Mesodermal cell (in vitro differentiated cells): ENCODE data around the gene TATDN2.

ENCODE experiments used
- H3K27ac ChIP-seq: 2 replicates; pipeline ENCODE4 v1.7.0; 2013; ENCODE audit warnings: mild to moderate bottlenecking, low read depth, low read length, moderate library complexity; ENCODE audit not compliant: severe bottlenecking
- H3K36me3 ChIP-seq: 2 replicates; pipeline ENCODE4 v1.7.1; 2013; ENCODE audit warnings: mild to moderate bottlenecking, low read length, moderate library complexity; ENCODE audit not compliant: control insufficient read depth, insufficient read depth
- H3K4me1 ChIP-seq: one replicate; pipeline ENCODE4 v1.7.1; 2013; ENCODE audit warnings: mild to moderate bottlenecking, low read length; ENCODE audit not compliant: insufficient read depth, control insufficient read depth, poor library complexity, severe bottlenecking
- H3K4me3 ChIP-seq: 2 replicates; pipeline ENCODE4 v1.7.0; 2013; ENCODE audit warnings: low read length, control low read depth, mild to moderate bottlenecking; ENCODE audit not compliant: insufficient read depth, poor library complexity, severe bottlenecking; ENCODE audit errors: extremely low read depth
- H3K9me3 ChIP-seq: 2 replicates; pipeline ENCODE4 v1.7.1; 2013; ENCODE audit warnings: mild to moderate bottlenecking, low read length, moderate library complexity; ENCODE audit not compliant: control insufficient read depth
- WGBS, 2 experiments: methylation state at CpG; one replicate each; pipeline ENCODE4 v1.1.5; 2013; ENCODE audit warnings: missing lambda C conversion rate in 2 of 2; ENCODE audit not compliant: insufficient coverage in 2 of 2; 5-methylcytosine and 5-hydroxymethylcytosine counted together

Gene TATDN2

GRCh38 chr3:10238345-10239183, 9.7 kb upstream of the TATDN2 start:
- H3K4me1 ChIP-seq: peaks cover 8% of the 10 kb centered on the region
- 81 to 82% methylated on average over 6 to 8 of the region's 15 CpGs for WGBS, 2 experiments
- no peak overlapping the region for H3K4me3 ChIP-seq
- H3K9me3 ChIP-seq: no peaks in the 10 kb centered on the region
- no peak overlapping the region for H3K27ac ChIP-seq
- H3K36me3 ChIP-seq: no peaks in the 10 kb centered on the region

- H3K27ac ChIP-seq: no peak overlapping the region
- H3K9me3 ChIP-seq: peaks cover 20% of the 10 kb centered on the region
- no peaks in the 10 kb centered on the region for H3K36me3 ChIP-seq
- WGBS, 2 experiments: 85 to 97% methylated on average over 2 to 4 of the region's 6 CpGs
- no peak overlapping the region for H3K4me3 ChIP-seq
- peaks cover 8% of the 10 kb centered on the region for H3K4me1 ChIP-seq
Measured at GRCh38 chr3:10240799-10241198, 7.5 kb upstream of the TATDN2 start.

- WGBS, 2 experiments: 98 to 100% methylated on average over 4 to 5 of the region's 7 CpGs
- Histone ChIP-seq H3K36me3 (no peaks in the 10 kb centered on the region), H3K27ac (no peak overlapping the region), H3K9me3 (peaks cover 31% of the 10 kb centered on the region), H3K4me1 (peaks cover 8% of the 10 kb centered on the region), H3K4me3 (no peak overlapping the region)
Measured at GRCh38 chr3:10242182-10243065, 5.8 kb upstream of the TATDN2 start.

- no CpG with 5 or more reads among the region's 3 CpGs for whole genome bisulfite sequencing, 2 experiments
Measured at GRCh38 chr3:10244009-10244408, 4.2 kb upstream of the TATDN2 start.

GRCh38 chr3:10245081-10245712, 3.1 kb upstream of the TATDN2 start:
- 89 to 97% methylated on average over 4 to 6 of the region's 6 CpGs for WGBS, 2 experiments
- Histone ChIP-seq H3K4me1 (peaks cover 8% of the 10 kb centered on the region), H3K36me3 (peaks cover 3% of the 10 kb centered on the region), H3K9me3 (peaks cover 37% of the 10 kb centered on the region), H3K27ac (no peak overlapping the region), H3K4me3 (no peak overlapping the region)

More at GRCh38 chr3:10244009-10244408, 4.2 kb upstream of the TATDN2 start:
- Histone ChIP-seq H3K27ac (no peak overlapping the region), H3K36me3 (no peaks in the 10 kb centered on the region), H3K9me3 (peaks cover 37% of the 10 kb centered on the region), H3K4me1 (peaks cover 8% of the 10 kb centered on the region), H3K4me3 (no peak overlapping the region)

- H3K4me3 ChIP-seq: peak overlapping the region; percentile 68
- WGBS, 2 experiments: 71 to 72% methylated on average over 8 of the region's 14 CpGs
Measured at GRCh38 chr3:10247679-10248183, 528 bp upstream of the TATDN2 start.

GRCh38 chr3:10248984-10249748, 907 bp downstream of the TATDN2 start:
- 1 to 3% methylated on average over 23 to 26 of the region's 32 CpGs for WGBS, 2 experiments
- Histone ChIP-seq H3K27ac (peak overlapping the region; percentile 78), H3K9me3 (peaks cover 33% of the 10 kb centered on the region)

More at GRCh38 chr3:10247679-10248183, 528 bp upstream of the TATDN2 start:
- Histone ChIP-seq H3K9me3 (peaks cover 37% of the 10 kb centered on the region), H3K27ac (peak overlapping the region; percentile 18), H3K4me1 (no peaks in the 10 kb centered on the region), H3K36me3 (peaks cover 18% of the 10 kb centered on the region)

GRCh38 chr3:10249833-10250232, 1.6 kb downstream of the TATDN2 start:
- peaks cover 26% of the 10 kb centered on the region for H3K9me3 ChIP-seq
- H3K36me3 ChIP-seq: peaks cover 37% of the 10 kb centered on the region
- H3K4me1 ChIP-seq: no peaks in the 10 kb centered on the region
- WGBS, 2 experiments: 25 to 54% methylated on average over 2 to 3 of the region's 3 CpGs
- peak overlapping the region; percentile 68 for H3K4me3 ChIP-seq
- H3K27ac ChIP-seq: no peak overlapping the region

More at GRCh38 chr3:10248984-10249748, 907 bp downstream of the TATDN2 start:
- Histone ChIP-seq H3K36me3 (peaks cover 31% of the 10 kb centered on the region), H3K4me3 (peak overlapping the region; percentile 68), H3K4me1 (no peaks in the 10 kb centered on the region)

GRCh38 chr3:10251006-10251405, 2.7 kb downstream of the TATDN2 start:
- WGBS, 2 experiments: 92 to 96% methylated on average over 3 of the region's 3 CpGs
- Histone ChIP-seq H3K9me3 (peaks cover 15% of the 10 kb centered on the region), H3K27ac (no peak overlapping the region), H3K4me1 (no peaks in the 10 kb centered on the region), H3K4me3 (no peak overlapping the region), H3K36me3 (peaks cover 48% of the 10 kb centered on the region)
